Activated CD8-positive, alpha-beta T cell treated with anti-CD3 and anti-CD28 coated beads for 36 hours (primary cell): ENCODE data around the gene PPP6R1. TPM values are rescaled to one million over a fixed set of nuclear protein-coding genes. Genes with fewer than 3 reads are reported as not detected.
"Not testable (repeated sequence)": the region's sequence is repeated elsewhere in the genome, so short reads cannot be mapped to it uniquely, and the experiment has no call there.

Experiments used
- ATAC-seq: fragments of 200-7000 bp; cut with Tn5 transposase; one replicate; pipeline ENCODE4 v1.10.0; 2021; ENCODE audit warnings: mild to moderate bottlenecking, moderate library complexity
- CTCF ChIA-PET: fragments of 350-600 bp; sonication (Branson Sonifier 250); formaldehyde crosslinking; loops from one replicate; lab custom pipeline; 2021; ENCODE audit warnings: antibody characterized with exemption; lab: Charles Lee
- POLR2A ChIA-PET: fragments of 350-600 bp; sonication (Branson Sonifier 250); formaldehyde crosslinking; loops from one replicate; lab custom pipeline; 2021; ENCODE audit warnings: antibody characterized with exemption; lab: Charles Lee
- DNase-seq: peaks from one replicate; pipeline ENCODE4 v3.0.0-alpha.2; 2020
- H3K27ac Mint-ChIP-seq: one replicate; pipeline ENCODE4 v1.8.0; 2021; ENCODE audit warnings: mild to moderate bottlenecking, mixed read lengths
- H3K27me3 Mint-ChIP-seq: one replicate; pipeline ENCODE4 v1.8.0; 2021; ENCODE audit warnings: mixed read lengths
- H3K36me3 Mint-ChIP-seq: one replicate; pipeline ENCODE4 v1.8.0; 2021; ENCODE audit warnings: low read depth, mixed read lengths
- H3K4me1 Mint-ChIP-seq: one replicate; pipeline ENCODE4 v1.8.0; 2021; ENCODE audit warnings: low read depth, mixed read lengths
- H3K4me3 Mint-ChIP-seq: one replicate; pipeline ENCODE4 v1.8.0; 2021; ENCODE audit warnings: mild to moderate bottlenecking, moderate library complexity, mixed read lengths
- H3K9me3 Mint-ChIP-seq: one replicate; pipeline ENCODE4 v1.8.0; 2021; ENCODE audit warnings: mixed read lengths
- CTCF ChIP-seq: fragments of 200-600 bp; IDR thresholded peaks from one replicate; pipeline ENCODE4 v1.8.0; 2022; ENCODE audit warnings: antibody characterized with exemption, mild to moderate bottlenecking
- intact Hi-C: fragments of 100-400 bp; cut with micrococcal nuclease; formaldehyde crosslinking; loops from one replicate; pipeline ENCODE4 v1.10.0; 2022
- total RNA-seq, 2 experiments: library from RNA; stranded (reverse); gene quantifications; one replicate each; pipeline ENCODE4 v1.2.3, GENCODE V29; 2021

PPP6R1 gene
- total RNA-seq, 2 experiments from 2014 or later: 197 to 207 TPM

- Mint-ChIP-seq H3K27me3 (peaks cover 29% of the 10 kb centered on the region), H3K4me3 (no peak overlapping the region), H3K4me1 (peaks cover 3% of the 10 kb centered on the region), H3K27ac (no peak overlapping the region), H3K36me3 (no peaks in the 10 kb centered on the region), H3K9me3 (no peaks in the 10 kb centered on the region)
- ChIA-PET CTCF (no interaction called here), POLR2A (no interaction called here)
- ATAC-seq: peak; percentile 99
- DNase-seq: peak; percentile 76
- intact Hi-C loops: no loop called here
- TF ChIP-seq CTCF: no peak
Observed at GRCh38 chr19:55206664-55207500, 51.9 kb downstream of the PPP6R1 start.

DNA sequence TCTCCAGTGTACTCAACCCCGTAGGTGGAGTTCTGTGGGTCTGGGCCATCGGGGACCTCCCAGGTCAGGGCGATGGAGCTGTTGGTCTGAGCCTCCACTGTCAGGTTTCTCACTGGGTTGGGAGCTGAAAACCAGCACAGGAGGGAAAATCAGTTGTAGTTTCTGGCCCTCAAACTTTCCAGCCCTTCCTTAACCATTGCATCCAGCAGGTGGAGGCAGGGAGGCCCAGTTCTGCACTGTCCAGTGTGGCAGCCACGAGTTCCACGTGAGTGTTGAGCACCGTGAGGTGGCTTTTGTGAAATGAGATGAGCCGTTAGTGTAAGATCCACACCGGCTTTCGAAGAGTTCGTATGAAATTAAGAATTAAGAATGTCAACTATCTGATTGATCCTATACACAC lies 56.6 kb downstream of the PPP6R1 start:
- H3K4me3 Mint-ChIP-seq, ATAC-seq, H3K27ac Mint-ChIP-seq, H3K4me1 Mint-ChIP-seq, H3K9me3 Mint-ChIP-seq, H3K36me3 Mint-ChIP-seq, intact Hi-C loops, DNase-seq, CTCF ChIA-PET: not testable (repeated sequence)
- POLR2A ChIA-PET: interaction anchor here (0.7 kb wide), 1 partner anchor 17 kb away, joined by 3 read pairs; no protein-coding TSS in a partner anchor
- H3K27me3 Mint-ChIP-seq: peaks cover 24% of the 10 kb centered on the region

DNA sequence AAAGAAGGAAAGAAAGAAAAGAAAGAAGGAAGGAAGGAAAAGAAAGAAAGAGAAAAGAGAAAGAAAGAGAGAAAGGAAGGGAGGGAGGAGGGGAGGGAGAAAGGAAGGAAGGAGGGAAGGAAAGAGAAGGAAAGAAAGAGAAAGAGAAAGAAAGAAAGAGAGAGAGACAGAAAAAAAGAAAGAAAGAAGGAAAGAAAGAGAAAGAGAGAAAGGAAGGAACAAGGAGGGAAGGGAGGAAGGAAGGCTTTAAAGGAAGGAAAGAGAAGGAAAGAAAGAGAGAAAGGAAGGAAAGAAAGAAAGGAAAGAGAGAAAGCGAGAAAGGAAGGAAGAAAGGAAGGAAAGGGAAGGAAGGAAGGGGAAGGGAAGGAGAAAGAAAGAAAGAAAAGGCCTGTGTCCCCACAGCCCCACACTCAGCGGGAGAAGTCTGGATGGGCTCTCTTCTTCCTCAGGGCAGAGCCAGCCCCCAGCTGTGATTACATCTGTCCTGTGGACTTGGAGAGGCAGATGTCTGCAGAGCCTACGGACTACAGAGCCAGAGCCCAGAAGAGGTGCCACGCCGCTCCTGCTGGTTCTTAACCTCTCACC lies 59.1 kb downstream of the PPP6R1 start:
- ATAC-seq: no peak
- Mint-ChIP-seq H3K27me3 (peaks cover 13% of the 10 kb centered on the region), H3K4me1 (no peaks in the 10 kb centered on the region), H3K27ac (no peak overlapping the region), H3K9me3 (no peaks in the 10 kb centered on the region), H3K36me3 (no peaks in the 10 kb centered on the region), H3K4me3 (no peak overlapping the region)
- ChIA-PET CTCF (no interaction called here), POLR2A (no interaction called here)
- intact Hi-C loops: no loop called here
- no peak for DNase-seq
- no peak for TF ChIP-seq CTCF

DNA sequence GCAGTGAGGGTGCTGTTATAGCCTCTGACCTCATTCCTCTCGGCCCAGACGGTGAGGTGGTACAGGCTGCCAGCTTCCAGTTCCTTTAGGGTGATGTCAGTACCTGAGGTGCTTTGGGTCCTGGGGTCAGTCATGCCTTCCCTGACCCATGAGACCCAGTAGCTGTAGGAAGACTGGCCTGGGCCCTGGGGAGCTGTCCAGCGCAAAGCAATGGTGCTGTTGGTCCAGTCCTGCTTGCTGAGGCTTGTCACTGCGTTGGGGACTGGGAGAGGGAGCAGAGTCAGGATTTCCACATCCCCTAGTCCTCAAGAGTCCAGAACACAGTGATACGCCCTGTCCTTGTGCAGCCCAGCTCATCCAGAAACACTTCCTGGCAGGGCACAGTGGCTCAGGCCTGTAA lies 60.2 kb downstream of the PPP6R1 start:
- intact Hi-C loops: no loop called here
- CTCF ChIA-PET: interaction anchor here (1.2 to 1.5 kb wide), 2 partner anchors 33 to 38 kb away, joined by 4 read pairs; partner anchors contain the start of gene DNAAF3
- DNase-seq (no peak), ATAC-seq (no peak)
- H3K4me1 Mint-ChIP-seq: no peaks in the 10 kb centered on the region
- H3K4me3 Mint-ChIP-seq: no peak overlapping the region
- peaks cover 9% of the 10 kb centered on the region for H3K27me3 Mint-ChIP-seq
- POLR2A ChIA-PET: interaction anchor here (1.0 kb wide), 1 partner anchor 17 kb away, joined by 3 read pairs; no protein-coding TSS in a partner anchor
- no peaks in the 10 kb centered on the region for H3K9me3 Mint-ChIP-seq
- H3K27ac Mint-ChIP-seq: no peak overlapping the region
- no peaks in the 10 kb centered on the region for H3K36me3 Mint-ChIP-seq
- no peak for TF ChIP-seq CTCF

DNA sequence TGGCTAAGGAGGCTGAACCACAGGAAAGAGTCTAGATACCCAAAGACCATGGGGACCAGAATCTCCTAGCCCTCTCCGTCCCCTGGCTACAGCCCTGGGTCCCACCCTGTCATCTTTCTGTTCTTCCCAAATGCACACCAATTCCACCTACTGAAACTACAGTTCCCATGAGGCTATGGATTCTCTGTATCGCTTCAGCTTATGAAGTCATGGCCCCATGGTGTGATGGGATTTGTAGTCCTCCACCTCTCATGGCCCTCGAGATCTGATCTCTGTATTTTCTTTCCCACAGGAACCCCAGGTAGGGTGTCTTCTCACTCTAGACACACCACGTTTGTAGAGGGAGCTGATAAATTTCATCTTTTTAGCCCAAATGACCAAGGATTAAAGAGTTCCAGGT lies 61.3 kb downstream of the PPP6R1 start:
- no peaks in the 10 kb centered on the region for H3K36me3 Mint-ChIP-seq
- DNase-seq (no peak), ATAC-seq (peak; percentile 70)
- TF ChIP-seq CTCF: no peak
- H3K27ac Mint-ChIP-seq: no peak overlapping the region
- peaks cover 9% of the 10 kb centered on the region for H3K27me3 Mint-ChIP-seq
- intact Hi-C loops: no loop called here
- ChIA-PET CTCF (interaction anchor here (1.2 kb wide), 1 partner anchor 32 kb away, joined by 4 read pairs; the partner anchor contains the start of gene DNAAF3), POLR2A (interaction anchor here (0.8 to 1.1 kb wide), 3 partner anchors 18 to 288 kb away, joined by 3 to 5 read pairs (median 3); partner anchors contain the start of genes NAT14 and SYT5)
- H3K9me3 Mint-ChIP-seq: no peaks in the 10 kb centered on the region
- no peaks in the 10 kb centered on the region for H3K4me1 Mint-ChIP-seq
- H3K4me3 Mint-ChIP-seq: no peak overlapping the region
